ENCODE data around the gene TAF1B. TPM values are rescaled to one million over a fixed set of nuclear protein-coding genes. Genes with fewer than 3 reads are reported as not detected.

Gene TAF1B
- total and polyA plus RNA-seq, 10 of the 15 experiments (the other 5 are each of a cell fraction or from before 2014, with no cell fraction given): 8.1 to 18.3 (median 12.4) TPM

DNA sequence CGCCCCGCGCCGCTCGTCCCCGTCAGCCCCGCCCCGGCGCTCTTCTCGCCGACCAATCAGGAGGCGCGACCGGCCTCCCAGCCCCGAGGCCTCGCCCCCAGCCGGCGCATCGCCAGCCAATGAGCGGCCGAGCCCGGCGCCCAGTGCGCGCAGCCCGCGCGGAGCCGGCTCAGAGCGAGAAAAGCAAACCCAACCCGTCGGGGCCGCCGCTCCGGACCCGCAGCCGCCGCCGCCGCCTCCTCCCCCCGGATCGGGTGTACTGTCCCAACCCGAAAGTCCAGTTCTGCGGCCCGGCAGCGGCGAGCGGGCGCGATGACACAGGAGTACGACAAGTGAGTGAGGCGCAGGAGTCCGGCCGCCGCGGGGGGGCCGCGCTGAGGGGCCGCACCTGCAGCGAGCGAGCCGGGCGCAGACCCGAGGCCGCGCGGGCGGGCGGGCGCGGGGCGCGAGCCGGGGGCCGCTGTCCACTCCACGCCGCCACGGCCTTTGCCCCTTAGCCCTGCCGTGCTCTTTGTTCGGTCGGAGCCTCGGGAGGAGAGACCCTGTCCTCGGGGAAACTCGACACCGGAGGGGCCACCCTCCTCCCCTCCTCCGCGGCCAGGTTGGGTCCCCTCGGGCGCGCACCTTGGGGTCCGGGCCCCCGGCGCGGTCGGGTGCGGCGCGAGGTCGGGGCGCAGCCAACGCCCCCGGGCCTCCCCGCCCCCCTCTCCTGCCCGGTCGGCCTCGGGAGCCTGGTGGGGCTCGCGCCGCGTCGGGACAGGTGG, 108.4 kb downstream of the TAF1B start, which contains the start of gene GRHL1:
Gene GRHL1 (plus strand): TSS at position 172 of the 764 bp plus-strand sequence. CDS start 141 bp downstream, at position 313.
- Histone ChIP-seq H3K36me3 (ENCODE audit: control insufficient read depth in 2 of 2, insufficient read depth in 2 of 2, low read length in 1 of 2) (no peaks in the 10 kb centered on the region), H3K9me3 (replicated peaks; ENCODE audit: control insufficient read depth, insufficient read depth, low read length) (no peaks in the 10 kb centered on the region), H3K4me2 (ENCODE audit: control insufficient read depth, insufficient read depth) (peak within 1 kb of the TSS; percentile 90), H3K27me3 (replicated peaks in 1 of 2; ENCODE audit: control insufficient read depth in 2 of 2, insufficient read depth in 2 of 2, low read length in 1 of 2) (peaks cover 0 to 11% of the 10 kb centered on the region in 2 experiments; a peak in 1 of 4 replicates), H3K27ac (ENCODE audit: control insufficient read depth, insufficient read depth) (no peak within 1 kb of the TSS), H3K4me1 (ENCODE audit: control insufficient read depth, insufficient read depth, low read length) (no peaks in the 10 kb centered on the region), H4K20me1 (ENCODE audit: control insufficient read depth, insufficient read depth) (no peaks in the 10 kb centered on the region), H3K9ac (ENCODE audit: control insufficient read depth, insufficient read depth, low read length) (peak within 1 kb of the TSS; percentile 8), H3K4me3 (peak within 1 kb of the TSS; percentile 74), H2AFZ (ENCODE audit: control insufficient read depth, low read depth, low read length) (peak within 1 kb of the TSS; percentile 83), H3K79me2 (ENCODE audit: control insufficient read depth, insufficient read depth, low read length) (no peaks in the 10 kb centered on the region)
- in situ Hi-C loops (cut with MboI) (no loop called here), intact Hi-C loops (cut with micrococcal nuclease; ENCODE audit: unreplicated experiment) (no loop called here)
- peak; percentile 24 for DNase-seq (ENCODE audit: low read depth, low spot score)
- ChIA-PET CTCF (no interaction called here), SMC1A (ENCODE audit: uncharacterized antibody, unreplicated experiment) (interaction anchor here (1.4 kb wide), 1 partner anchor 12 kb away, joined by 5 read pairs; no protein-coding TSS in a partner anchor), POLR2A (no interaction called here), RAD21 (ENCODE audit: unreplicated experiment) (no interaction called here)
- no peak for FAIRE-seq
- BruUV-seq (replicated peaks): no TSS peak
- peak; percentile 99 for ATAC-seq
- WGBS (ENCODE audit: insufficient coverage, insufficient replicate concordance, low lambda C conversion rate, missing lambda C conversion rate): under 1% methylated on average over 68 of the region's 111 CpGs
- TF ChIP-seq ZNF384 (IDR thresholded peaks at IDR 0.05; ENCODE audit: borderline replicate concordance, low read depth, low read length) (no peak), SMARCA5 (IDR thresholded peaks at IDR 0.05) (0 out of 2 replicates have a peak, but pooled peaks have one; percentile 23), NFYB (IDR thresholded peaks at IDR 0.05; ENCODE audit: insufficient read depth, low read depth, low read length) (peak; percentile 64; the same call in 1 of the 2 replicates), GATAD2B (conservative IDR thresholded peaks at IDR 0.05; ENCODE audit: low read depth) (0 out of 2 replicates have a peak, but pooled peaks have one; percentile 56), MYC (IDR thresholded peaks at IDR 0.05; ENCODE audit: insufficient read depth, insufficient read length, insufficient replicate concordance, low read length, severe bottlenecking) (no peak), IKZF1 (conservative IDR thresholded peaks at IDR 0.05) (peak; percentile 80), ASH2L (IDR thresholded peaks at IDR 0.05; ENCODE audit: borderline replicate concordance, low read depth) (0 out of 2 replicates have a peak, but pooled peaks have one; percentile 31), SP1 (IDR thresholded peaks at IDR 0.05; ENCODE audit: low read depth, low read length) (peak; percentile 25), BHLHE40 (IDR thresholded peaks at IDR 0.05; ENCODE audit: borderline replicate concordance in 1 of 2, low read depth in 2 of 2, low read length in 1 of 2) (peak in 1 of 2 experiments; percentile 34; a peak in 1 of 4 replicates), TAF1 (IDR thresholded peaks at IDR 0.05; ENCODE audit: borderline replicate concordance, low read depth, low read length) (no peak), PAX8 (IDR thresholded peaks at IDR 0.05) (no peak), YY1 (IDR thresholded peaks at IDR 0.05; ENCODE audit: low read depth, low read length) (no peak), CHD2 (IDR thresholded peaks at IDR 0.05; ENCODE audit: borderline replicate concordance, low read depth, low read length) (no peak)
- TF ChIP-seq, protein P1, sequence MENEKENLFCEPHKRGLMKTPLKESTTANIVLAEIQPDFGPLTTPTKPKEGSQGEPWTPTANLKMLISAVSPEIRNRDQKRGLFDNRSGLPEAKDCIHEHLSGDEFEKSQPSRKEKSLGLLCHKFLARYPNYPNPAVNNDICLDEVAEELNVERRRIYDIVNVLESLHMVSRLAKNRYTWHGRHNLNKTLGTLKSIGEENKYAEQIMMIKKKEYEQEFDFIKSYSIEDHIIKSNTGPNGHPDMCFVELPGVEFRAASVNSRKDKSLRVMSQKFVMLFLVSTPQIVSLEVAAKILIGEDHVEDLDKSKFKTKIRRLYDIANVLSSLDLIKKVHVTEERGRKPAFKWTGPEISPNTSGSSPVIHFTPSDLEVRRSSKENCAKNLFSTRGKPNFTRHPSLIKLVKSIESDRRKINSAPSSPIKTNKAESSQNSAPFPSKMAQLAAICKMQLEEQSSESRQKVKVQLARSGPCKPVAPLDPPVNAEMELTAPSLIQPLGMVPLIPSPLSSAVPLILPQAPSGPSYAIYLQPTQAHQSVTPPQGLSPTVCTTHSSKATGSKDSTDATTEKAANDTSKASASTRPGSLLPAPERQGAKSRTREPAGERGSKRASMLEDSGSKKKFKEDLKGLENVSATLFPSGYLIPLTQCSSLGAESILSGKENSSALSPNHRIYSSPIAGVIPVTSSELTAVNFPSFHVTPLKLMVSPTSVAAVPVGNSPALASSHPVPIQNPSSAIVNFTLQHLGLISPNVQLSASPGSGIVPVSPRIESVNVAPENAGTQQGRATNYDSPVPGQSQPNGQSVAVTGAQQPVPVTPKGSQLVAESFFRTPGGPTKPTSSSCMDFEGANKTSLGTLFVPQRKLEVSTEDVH (IDR thresholded peaks at IDR 0.05; ENCODE audit: low read depth, partially characterized antibody): no peak
- TF ChIP-seq, protein P2, sequence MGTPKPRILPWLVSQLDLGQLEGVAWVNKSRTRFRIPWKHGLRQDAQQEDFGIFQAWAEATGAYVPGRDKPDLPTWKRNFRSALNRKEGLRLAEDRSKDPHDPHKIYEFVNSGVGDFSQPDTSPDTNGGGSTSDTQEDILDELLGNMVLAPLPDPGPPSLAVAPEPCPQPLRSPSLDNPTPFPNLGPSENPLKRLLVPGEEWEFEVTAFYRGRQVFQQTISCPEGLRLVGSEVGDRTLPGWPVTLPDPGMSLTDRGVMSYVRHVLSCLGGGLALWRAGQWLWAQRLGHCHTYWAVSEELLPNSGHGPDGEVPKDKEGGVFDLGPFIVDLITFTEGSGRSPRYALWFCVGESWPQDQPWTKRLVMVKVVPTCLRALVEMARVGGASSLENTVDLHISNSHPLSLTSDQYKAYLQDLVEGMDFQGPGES (IDR thresholded peaks at IDR 0.05): no peak
- TF ChIP-seq, protein P3, sequence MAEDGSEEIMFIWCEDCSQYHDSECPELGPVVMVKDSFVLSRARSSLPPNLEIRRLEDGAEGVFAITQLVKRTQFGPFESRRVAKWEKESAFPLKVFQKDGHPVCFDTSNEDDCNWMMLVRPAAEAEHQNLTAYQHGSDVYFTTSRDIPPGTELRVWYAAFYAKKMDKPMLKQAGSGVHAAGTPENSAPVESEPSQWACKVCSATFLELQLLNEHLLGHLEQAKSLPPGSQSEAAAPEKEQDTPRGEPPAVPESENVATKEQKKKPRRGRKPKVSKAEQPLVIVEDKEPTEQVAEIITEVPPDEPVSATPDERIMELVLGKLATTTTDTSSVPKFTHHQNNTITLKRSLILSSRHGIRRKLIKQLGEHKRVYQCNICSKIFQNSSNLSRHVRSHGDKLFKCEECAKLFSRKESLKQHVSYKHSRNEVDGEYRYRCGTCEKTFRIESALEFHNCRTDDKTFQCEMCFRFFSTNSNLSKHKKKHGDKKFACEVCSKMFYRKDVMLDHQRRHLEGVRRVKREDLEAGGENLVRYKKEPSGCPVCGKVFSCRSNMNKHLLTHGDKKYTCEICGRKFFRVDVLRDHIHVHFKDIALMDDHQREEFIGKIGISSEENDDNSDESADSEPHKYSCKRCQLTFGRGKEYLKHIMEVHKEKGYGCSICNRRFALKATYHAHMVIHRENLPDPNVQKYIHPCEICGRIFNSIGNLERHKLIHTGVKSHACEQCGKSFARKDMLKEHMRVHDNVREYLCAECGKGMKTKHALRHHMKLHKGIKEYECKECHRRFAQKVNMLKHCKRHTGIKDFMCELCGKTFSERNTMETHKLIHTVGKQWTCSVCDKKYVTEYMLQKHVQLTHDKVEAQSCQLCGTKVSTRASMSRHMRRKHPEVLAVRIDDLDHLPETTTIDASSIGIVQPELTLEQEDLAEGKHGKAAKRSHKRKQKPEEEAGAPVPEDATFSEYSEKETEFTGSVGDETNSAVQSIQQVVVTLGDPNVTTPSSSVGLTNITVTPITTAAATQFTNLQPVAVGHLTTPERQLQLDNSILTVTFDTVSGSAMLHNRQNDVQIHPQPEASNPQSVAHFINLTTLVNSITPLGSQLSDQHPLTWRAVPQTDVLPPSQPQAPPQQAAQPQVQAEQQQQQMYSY (CRISPR knock-in tag; IDR thresholded peaks at IDR 0.05): no peak

Data from GM12878 (cell line).